T47D (cell line): Measurements from ENCODE around the gene CHI3L1.

Experiments used
- DNase-seq, 2 experiments: peaks; one replicate each; pipeline versions ENCODE4 v3.0.0 to v3.0.0-alpha.2; 2011 to 2012; ENCODE audit warnings: low read depth in 1 of 2, low spot score in 1 of 2
- JUND ChIP-seq: IDR thresholded peaks from 2 replicates; pipeline ENCODE4 v1.6.1; 2012; ENCODE audit warnings: low read depth
- in situ Hi-C: cut with HindIII; loops from 2 replicates; pipeline ENCODE4 v1.10.0; 2016; ENCODE audit warnings: low sequenced_read_pairs, low pct_unique_long_range_greater_than_20kb

Gene CHI3L1

GRCh38 chr1:203201516-203202205 lies 15.2 kb upstream of the CHI3L1 start:
- in situ Hi-C loops, result no loop called here

GRCh38 chr1:203200916-203201315 lies 14.4 kb upstream of the CHI3L1 start:
- in situ Hi-C loops, result no loop called here
- no peak for TF ChIP-seq JUND
- no peak for DNase-seq

More at GRCh38 chr1:203201516-203202205, 15.2 kb upstream of the CHI3L1 start:
- DNase-seq, result no peak
- TF ChIP-seq JUND, result no peak

- no peak for DNase-seq
- in situ Hi-C loops, result no loop called here
- TF ChIP-seq JUND, result no peak
Observed at GRCh38 chr1:203199816-203200571, 13.5 kb upstream of the CHI3L1 start.

GRCh38 chr1:203199481-203199815 lies 12.9 kb upstream of the CHI3L1 start:
- no peak for DNase-seq
- in situ Hi-C loops, result no loop called here

GRCh38 chr1:203199002-203199401 lies 12.5 kb upstream of the CHI3L1 start:
- in situ Hi-C loops, result no loop called here
- no peak for DNase-seq
- TF ChIP-seq JUND, result no peak

More at GRCh38 chr1:203199481-203199815, 12.9 kb upstream of the CHI3L1 start:
- no peak for TF ChIP-seq JUND

- in situ Hi-C loops, result no loop called here
- no peak for TF ChIP-seq JUND
- DNase-seq, result no peak
Observed at GRCh38 chr1:203197625-203198024, 11.1 kb upstream of the CHI3L1 start.

- no peak for DNase-seq
- TF ChIP-seq JUND, result no peak
- in situ Hi-C loops, result no loop called here
Observed at GRCh38 chr1:203196371-203196770, 9.9 kb upstream of the CHI3L1 start.

- DNase-seq, result no peak
- TF ChIP-seq JUND, result no peak
- in situ Hi-C loops, result no loop called here
Observed at GRCh38 chr1:203190949-203191348, 4.4 kb upstream of the CHI3L1 start.

- DNase-seq, result no peak
- no peak for TF ChIP-seq JUND
- in situ Hi-C loops, result no loop called here
Observed at GRCh38 chr1:203189951-203190352, 3.4 kb upstream of the CHI3L1 start.

- no peak for TF ChIP-seq JUND
- in situ Hi-C loops, result no loop called here
- DNase-seq, result no peak
Observed at GRCh38 chr1:203188686-203189232, 2.3 kb upstream of the CHI3L1 start.

GRCh38 chr1:203187689-203188264 lies 1.3 kb upstream of the CHI3L1 start:
- no peak for TF ChIP-seq JUND
- in situ Hi-C loops, result no loop called here
- DNase-seq, result no peak

GRCh38 chr1:203187304-203187685 lies 791 bp upstream of the CHI3L1 start:
- DNase-seq, result no peak
- in situ Hi-C loops, result no loop called here
- no peak for TF ChIP-seq JUND

- DNase-seq, result no peak
- in situ Hi-C loops, result no loop called here
- no peak for TF ChIP-seq JUND
Observed at GRCh38 chr1:203186091-203186445, 436 bp downstream of the CHI3L1 start.
